ENCODE data around the gene DIS3L.
A peak's percentile ranks its signal among the peaks of the same experiment; 100 is the strongest.
"Not testable (repeated sequence)": the region's sequence is repeated elsewhere in the genome, so short reads cannot be mapped to it uniquely, and the experiment has no call there.

DIS3L gene

DNA sequence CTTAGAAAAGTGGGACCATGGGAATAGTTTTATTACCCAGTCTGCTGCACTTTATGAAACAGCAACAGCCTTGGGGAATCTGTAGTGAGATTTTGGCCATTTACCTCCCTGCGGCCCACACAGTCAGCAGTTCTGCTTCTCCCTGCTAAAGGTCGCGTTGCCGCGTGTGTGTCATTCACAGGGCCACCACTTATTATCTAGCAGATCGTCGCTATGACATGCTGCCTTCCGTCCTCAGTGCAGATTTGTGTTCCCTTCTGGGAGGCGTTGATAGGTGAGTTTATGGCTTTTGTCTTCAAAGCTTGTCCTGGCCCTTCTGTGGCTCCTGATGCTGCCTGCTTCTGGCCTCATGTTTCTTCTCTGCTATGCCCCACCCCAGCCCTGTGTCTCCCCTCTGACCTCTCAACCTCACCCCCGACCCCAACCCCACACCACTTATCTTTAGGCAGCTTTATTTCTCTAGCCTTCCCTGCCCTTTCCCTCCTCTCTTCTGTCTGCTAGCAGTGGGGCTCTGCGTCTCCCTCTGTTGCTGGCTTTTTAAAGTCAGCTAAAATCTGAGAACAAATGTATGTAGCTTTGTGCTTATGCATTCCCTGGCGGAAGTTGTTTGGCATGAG is 30.1 kb downstream of the DIS3L start:
- DNase-seq, result no peak

GRCh38 chr15:66326051-66326450 is 32.7 kb downstream of the DIS3L start:
- DNase-seq, result no peak

- no peak for DNase-seq
Measured at GRCh38 chr15:66327736-66328135, 34.4 kb downstream of the DIS3L start.

- no peak for DNase-seq
Measured at GRCh38 chr15:66328771-66329170, 35.4 kb downstream of the DIS3L start.

GRCh38 chr15:66348530-66348929 is 55.2 kb downstream of the DIS3L start:
- DNase-seq, result not testable (repeated sequence)

DNA sequence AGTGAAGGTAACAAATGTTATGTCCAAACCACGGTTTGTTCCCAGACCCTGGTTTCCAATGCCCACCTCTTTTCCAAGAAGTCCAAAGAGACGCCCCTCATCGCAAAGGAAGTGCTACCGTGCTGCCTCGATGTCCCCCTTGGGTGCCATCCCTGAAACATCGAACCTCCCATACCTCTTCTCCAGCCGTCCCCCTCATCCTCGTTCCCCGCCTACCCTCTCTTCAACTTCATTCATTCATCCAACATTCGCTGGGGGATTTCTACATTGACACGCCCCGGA is 62.6 kb downstream of the DIS3L start:
- DNase-seq, result no peak

- peak; percentile 96 to 99 for DNase-seq
Measured at GRCh38 chr15:66356359-66357236, 63.2 kb downstream of the DIS3L start, which contains the start of gene TIPIN. TIPIN (minus strand) TSS chr15:66356685; CDS start chr15:66352947, 3,738 bp downstream.

DNA sequence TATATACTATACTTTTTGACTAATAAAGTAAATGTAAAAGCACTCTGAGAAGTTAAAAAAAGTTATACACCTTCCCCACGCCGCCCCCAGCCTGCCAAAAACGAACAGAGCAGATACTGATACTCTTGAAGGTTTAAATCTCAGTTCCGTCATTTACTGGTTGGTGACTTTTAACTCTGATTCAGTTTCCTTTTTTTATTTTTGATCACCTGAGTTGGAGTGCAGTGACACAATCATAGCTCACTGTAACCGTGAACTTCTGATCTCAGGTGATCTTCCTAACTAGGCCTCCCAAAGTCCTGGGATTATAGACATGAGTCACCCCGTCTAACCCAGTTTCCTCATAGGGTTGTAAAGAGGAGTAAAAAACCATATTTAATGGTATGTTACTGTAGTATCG is 66.4 kb downstream of the DIS3L start:
- no peak for DNase-seq

DNA sequence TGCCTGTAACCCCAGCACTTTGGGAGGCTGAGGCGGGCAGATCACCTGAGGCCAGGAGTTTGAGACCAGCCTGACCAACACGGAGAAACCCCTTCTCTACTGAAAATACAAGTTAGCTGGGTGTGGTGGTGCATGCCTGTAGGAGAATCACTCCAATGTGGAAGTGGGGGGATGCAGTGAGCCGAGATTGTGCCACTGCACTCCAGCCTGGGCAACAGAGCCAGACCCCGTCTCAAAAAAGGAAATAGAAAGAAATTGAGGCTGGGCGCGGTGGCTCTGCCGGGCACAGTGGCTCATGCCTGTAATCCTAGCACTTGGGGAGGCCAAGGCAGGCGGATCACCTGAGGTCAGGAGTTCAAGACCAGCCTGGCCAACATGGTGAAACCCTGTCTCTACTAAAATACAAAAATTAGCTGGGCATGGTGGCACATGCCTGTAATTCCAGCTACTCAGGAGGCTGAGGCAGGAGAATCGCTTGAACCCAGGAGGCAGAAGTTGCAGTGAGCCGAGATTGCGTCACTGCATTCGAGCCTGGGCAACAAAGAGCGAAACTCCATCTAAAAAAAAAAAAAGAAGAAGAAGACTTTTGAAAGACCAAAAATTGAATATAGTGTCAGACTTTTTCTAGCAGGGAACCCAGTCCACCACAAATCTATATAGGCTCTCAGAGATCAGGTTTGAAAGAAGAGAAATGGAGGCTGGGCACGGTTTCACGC is 68.5 kb downstream of the DIS3L start:
- DNase-seq, result not testable (repeated sequence)

DNA sequence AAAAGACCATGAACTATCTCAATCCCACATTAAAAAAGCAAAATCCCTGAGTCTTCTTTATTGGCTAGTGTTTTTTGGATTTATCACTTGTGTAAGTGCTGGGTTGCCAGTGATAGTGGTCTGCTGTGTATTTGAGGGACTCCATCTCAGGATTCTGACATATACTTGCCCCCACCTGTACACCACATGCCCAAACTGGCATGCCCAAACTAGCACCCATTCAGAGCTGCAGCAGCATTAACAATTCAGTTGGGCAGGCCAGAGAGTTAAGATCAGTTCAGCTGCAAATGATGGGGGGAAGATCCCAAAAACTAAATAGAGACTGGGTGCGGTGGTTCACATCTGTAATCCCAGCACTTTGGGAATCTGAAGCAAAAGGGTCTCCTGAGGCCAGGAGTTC is 69.4 kb downstream of the DIS3L start:
- no peak for DNase-seq

DNA sequence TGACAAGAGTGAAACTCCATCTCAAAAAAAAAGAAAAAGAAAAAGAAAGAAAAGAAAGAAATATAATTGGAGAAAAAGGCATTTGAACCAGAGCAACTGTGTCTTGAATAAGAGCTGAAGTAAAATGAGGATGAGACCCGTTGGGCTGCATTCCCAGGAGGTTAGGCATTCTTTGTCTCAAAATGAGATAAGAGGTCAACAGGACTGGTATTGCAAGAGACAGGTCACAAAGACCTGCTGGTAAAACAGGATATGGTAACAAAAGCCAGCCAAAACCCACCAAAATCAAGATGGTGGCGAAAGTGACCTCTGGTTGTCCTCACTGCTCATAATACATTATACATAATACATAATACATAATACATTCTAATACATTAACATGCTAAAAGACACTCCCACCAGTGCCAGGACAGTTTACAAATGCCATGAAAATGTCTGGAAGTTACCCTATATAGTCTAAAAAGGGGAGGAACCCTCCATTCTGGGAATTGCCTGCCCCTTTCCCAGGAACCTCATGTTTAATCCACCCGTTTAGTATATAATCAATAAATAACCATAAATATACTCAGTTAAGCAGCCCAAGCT is 71.7 kb downstream of the DIS3L start:
- no peak for DNase-seq

DNA sequence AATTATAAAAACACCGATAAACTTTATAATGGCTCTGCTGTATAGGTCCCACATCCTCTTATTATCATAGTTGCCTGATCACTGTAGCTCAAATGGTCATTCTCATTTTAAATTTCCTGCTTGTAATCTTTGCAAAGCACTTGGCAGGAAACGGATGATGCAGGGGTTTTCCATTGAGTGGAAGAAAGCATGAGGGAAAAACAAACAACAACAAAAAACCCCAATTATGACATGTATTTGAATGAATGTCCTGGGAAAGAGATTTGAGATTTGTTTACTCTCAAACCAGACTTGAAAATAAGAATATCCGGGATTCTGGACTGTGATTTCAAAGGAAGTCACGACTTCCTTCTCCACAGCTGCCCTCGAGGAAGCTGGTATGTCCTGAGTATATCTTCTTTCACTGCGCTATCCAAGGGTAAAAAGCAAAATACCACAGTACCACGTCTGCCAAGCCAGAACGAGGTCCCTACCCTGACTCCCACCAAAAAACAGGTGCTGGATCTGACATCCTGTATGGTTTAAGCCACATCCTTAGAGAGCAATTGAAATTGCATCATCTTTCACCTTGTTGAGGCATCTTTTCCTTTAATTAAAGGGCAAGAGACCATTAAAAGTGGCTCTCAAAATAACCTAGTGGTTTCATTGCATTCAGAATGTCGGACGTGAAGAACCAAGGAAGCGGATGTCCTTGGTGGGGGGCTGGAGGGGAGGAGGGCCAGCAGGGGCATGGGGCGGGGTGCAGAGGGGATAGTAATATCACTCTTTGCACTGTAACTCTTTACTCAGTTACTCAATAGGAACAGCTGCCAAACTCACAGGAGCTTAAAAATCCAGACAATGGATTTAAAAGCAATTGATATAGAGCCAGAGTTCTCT is 76.6 kb downstream of the DIS3L start:
- DNase-seq, result peak; percentile 25 to 59

- no peak for DNase-seq
Measured at GRCh38 chr15:66374179-66374578, 80.8 kb downstream of the DIS3L start.

- no peak for DNase-seq
Measured at GRCh38 chr15:66378814-66379430, 85.6 kb downstream of the DIS3L start.

DNA sequence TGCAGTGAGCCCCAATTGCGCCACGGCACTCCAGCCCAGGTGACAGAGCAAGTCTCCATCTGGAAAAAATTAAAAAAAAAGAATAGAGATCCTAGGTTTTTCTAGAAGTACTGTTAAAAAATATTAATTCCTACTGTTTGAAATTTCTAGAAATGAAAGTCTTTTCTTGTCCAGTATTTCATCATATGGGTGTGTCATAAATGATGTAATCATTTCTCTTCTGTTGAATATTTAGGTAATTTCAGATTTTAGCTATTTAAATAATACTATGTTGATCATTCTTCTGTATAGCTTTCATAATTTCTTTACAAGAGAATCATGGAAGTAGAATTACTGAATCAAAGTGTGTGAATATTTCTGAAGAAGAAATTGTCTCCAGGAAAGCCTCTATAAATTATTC is 88.0 kb downstream of the DIS3L start:
- not testable (repeated sequence) for DNase-seq

Data from SHP77 (cell line).